B cell (primary cell): ENCODE data around the gene AGRP. TPM values are rescaled to one million over a fixed set of nuclear protein-coding genes. Genes with fewer than 3 reads are reported as not detected.
A peak's percentile ranks its signal among the peaks of the same experiment; 100 is the strongest.

ENCODE experiments used
- ATAC-seq: fragments of 200-7000 bp; cut with Tn5 transposase; one replicate; pipeline ENCODE4 v1.10.0; 2021; ENCODE audit warnings: low read depth, mild to moderate bottlenecking, moderate number of reproducible peaks, moderate library complexity
- CTCF ChIA-PET: fragments of 350-600 bp; sonication (Branson Sonifier 250); formaldehyde crosslinking; loops from one replicate; lab custom pipeline; 2021; ENCODE audit warnings: antibody characterized with exemption, inconsistent platforms; lab: Charles Lee
- POLR2A ChIA-PET: fragments of 350-600 bp; sonication (Branson Sonifier 250); formaldehyde crosslinking; loops from one replicate; lab custom pipeline; 2021; ENCODE audit warnings: antibody characterized with exemption; lab: Charles Lee
- DNase-seq: peaks from one replicate; pipeline ENCODE4 v3.0.0; 2013
- H2AFZ ChIP-seq: 2 replicates; pipeline ENCODE4 v1.6.1; 2012; ENCODE audit warnings: mild to moderate bottlenecking, low read depth, low read length; ENCODE audit not compliant: insufficient read depth, poor library complexity, severe bottlenecking
- H3K27ac ChIP-seq, 2 donors: 1 replicate in 1 of 2; 2 replicates in 1 of 2; pipeline ENCODE4 v1.5.1; 2012 to 2013; ENCODE audit warnings: low read length in 2 of 2, mild to moderate bottlenecking in 2 of 2, moderate library complexity in 1 of 2
- H3K27me3 ChIP-seq, 4 experiments: fragments of 200-600 bp in 1 of 4; sonication (generic) in 1 of 4; replicated peaks in 1 of 4; 1 replicate in 2 of 4; 2 replicates in 2 of 4; pipeline versions ENCODE4 v1.6.1 to v1.7.0; 2013 to 2016; ENCODE audit warnings: low read length in 3 of 4, mild to moderate bottlenecking in 2 of 4, mixed read lengths in 1 of 4, moderate library complexity in 1 of 4; ENCODE audit not compliant: insufficient read depth in 4 of 4, control insufficient read depth in 3 of 4; ENCODE audit errors: control extremely low read depth in 1 of 4
- H3K36me3 ChIP-seq, 2 experiments: replicated peaks in 1 of 2; 1 replicate in 1 of 2; 2 replicates in 1 of 2; pipeline versions ENCODE4 v1.6.1 to v1.7.1; 2013; ENCODE audit warnings: low read length in 1 of 2; ENCODE audit not compliant: insufficient read depth in 2 of 2, control insufficient read depth in 1 of 2; ENCODE audit errors: control extremely low read depth in 1 of 2, extremely low read depth in 1 of 2
- H3K4me1 ChIP-seq, 2 donors: fragments of 200-600 bp in 1 of 2; sonication (generic) in 1 of 2; 1 replicate in 1 of 2; 2 replicates in 1 of 2; pipeline versions ENCODE4 v1.5.1 to v1.6.1; 2013 to 2017; ENCODE audit warnings: low read length in 2 of 2; ENCODE audit not compliant: control insufficient read depth in 2 of 2, insufficient read depth in 2 of 2
- H3K4me2 ChIP-seq: replicated peaks from 2 replicates; pipeline ENCODE3; 2012; ENCODE audit warnings: mild to moderate bottlenecking, low read depth, low read length; ENCODE audit not compliant: poor library complexity, severe bottlenecking
- H3K4me3 ChIP-seq, 5 experiments: fragments of 200-600 bp in 1 of 5; sonication (generic) in 1 of 5; 1 replicate in 3 of 5; 2 replicates in 2 of 5; pipeline versions ENCODE4 v1.5.1 to v1.7.0; 2011 to 2016; ENCODE audit warnings: low read length in 4 of 5, mild to moderate bottlenecking in 4 of 5, low read depth in 2 of 5, control low read depth in 1 of 5, moderate library complexity in 1 of 5; ENCODE audit not compliant: insufficient read depth in 1 of 5; ENCODE audit errors: control extremely low read depth in 1 of 5, extremely low read depth in 1 of 5
- H3K79me2 ChIP-seq: fragments of 200-600 bp; sonication (generic); one replicate; pipeline ENCODE4 v1.6.0; 2016; ENCODE audit warnings: low read length; ENCODE audit not compliant: control insufficient read depth, insufficient read depth
- H3K9ac ChIP-seq: fragments of 200-600 bp; sonication (generic); 2 replicates; pipeline ENCODE4 v1.6.1; 2017; ENCODE audit warnings: mild to moderate bottlenecking, low read length, moderate library complexity
- H3K9me3 ChIP-seq, 3 donors: one replicate each; pipeline versions ENCODE4 v1.6.1 to v1.7.1; 2013; ENCODE audit warnings: low read length in 2 of 3; ENCODE audit not compliant: control insufficient read depth in 2 of 3, insufficient read depth in 1 of 3; ENCODE audit errors: control extremely low read depth in 1 of 3
- H4K20me1 ChIP-seq: 2 replicates; pipeline ENCODE4 v1.6.0; 2012; ENCODE audit warnings: mild to moderate bottlenecking, low read length; ENCODE audit not compliant: insufficient read depth, control insufficient read depth, poor library complexity, severe bottlenecking
- H3K27ac Mint-ChIP-seq: one replicate; pipeline ENCODE4 v1.8.0; 2021; ENCODE audit warnings: mixed read lengths
- H3K27me3 Mint-ChIP-seq: one replicate; pipeline ENCODE4 v1.8.0; 2021; ENCODE audit warnings: mixed read lengths
- H3K4me1 Mint-ChIP-seq: one replicate; pipeline ENCODE4 v1.8.0; 2021; ENCODE audit warnings: mixed read lengths
- H3K4me3 Mint-ChIP-seq: one replicate; pipeline ENCODE4 v1.8.0; 2021; ENCODE audit warnings: mixed read lengths
- H3K9me3 Mint-ChIP-seq: one replicate; pipeline ENCODE4 v1.8.0; 2022; ENCODE audit warnings: mixed read lengths; ENCODE audit not compliant: insufficient read depth
- CTCF ChIP-seq: fragments of 200-600 bp; IDR thresholded peaks from one replicate; pipeline ENCODE4 v1.8.0; 2022; ENCODE audit warnings: antibody characterized with exemption, mild to moderate bottlenecking
- EZH2 ChIP-seq: IDR thresholded peaks from 2 replicates; pipeline ENCODE4 v1.6.1; 2012; ENCODE audit warnings: borderline replicate concordance, low read depth, mild to moderate bottlenecking, moderate library complexity, low read length; ENCODE audit not compliant: insufficient read depth, poor library complexity, severe bottlenecking
- WGBS: methylation state at CpG from one replicate; pipeline ENCODE4 v1.1.5; 2013; ENCODE audit warnings: missing lambda C conversion rate; ENCODE audit not compliant: insufficient coverage; 5-methylcytosine and 5-hydroxymethylcytosine counted together
- intact Hi-C: fragments of 100-400 bp; cut with micrococcal nuclease; formaldehyde crosslinking; loops from one replicate; pipeline ENCODE4 v1.10.0; 2022
- polyA plus RNA-seq: library from polyadenylated mRNA; depleted of rRNA; stranded (reverse); fragments of >200 nt; gene quantifications from 2 replicates; pipeline ENCODE4 v1.2.3, GENCODE V29; 2012
- total RNA-seq, 2 donors: library from RNA; stranded (reverse); fragments of 120-200 nt in 1 of 2; gene quantifications; 1 replicate in 1 of 2; 2 replicates in 1 of 2; pipeline versions ENCODE4 v1.2.3 to v1.2.4, GENCODE V29; 2013 to 2022

The AGRP gene
- total and polyA plus RNA-seq, 2 donors (not counting 1 experiment from before 2014, with no cell fraction given) = not detected

DNA sequence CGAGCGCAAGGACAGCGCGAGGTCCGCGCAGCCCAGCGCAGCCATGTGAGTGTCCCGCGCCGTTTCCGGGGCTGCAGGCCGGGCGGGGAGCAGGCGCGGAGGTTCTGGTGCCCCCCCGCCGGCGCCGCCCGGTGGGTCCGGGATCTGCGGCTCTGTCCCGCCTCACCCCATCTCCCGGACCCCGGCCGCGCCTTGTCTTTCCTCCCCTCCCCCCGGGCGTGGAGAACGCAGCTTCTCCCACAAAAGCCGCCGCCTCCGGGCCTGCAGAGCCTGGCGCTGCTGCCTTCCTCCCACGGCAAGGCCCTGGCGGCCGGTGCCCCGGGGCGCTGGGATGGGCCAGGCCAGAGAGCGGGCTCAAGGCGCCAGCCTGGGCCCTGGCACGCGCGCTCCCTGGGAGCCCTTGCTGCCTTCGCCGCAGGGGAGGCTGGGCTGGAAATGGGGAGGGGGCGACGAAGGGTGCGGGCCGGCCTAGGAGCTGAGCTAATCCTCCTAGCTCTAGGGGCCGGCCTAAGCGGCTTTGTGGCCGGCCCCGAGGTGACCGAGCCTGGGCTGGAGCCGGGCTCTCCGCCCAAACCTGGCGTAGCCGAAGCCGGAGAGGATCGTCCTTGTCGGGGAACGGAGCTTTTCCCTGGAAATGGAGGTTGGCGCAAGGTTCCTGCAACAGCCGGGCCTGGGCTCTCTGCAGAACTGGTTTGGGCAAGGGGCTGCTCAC lies 45.7 kb upstream of the AGRP start:
- Histone ChIP-seq H2AFZ (peak overlapping the region; percentile 45), H3K9me3 (no peaks in the 10 kb centered on the region), H3K36me3 (peaks cover 0 to 6% of the 10 kb centered on the region in 2 experiments), H3K79me2 (peaks cover 70% of the 10 kb centered on the region), H3K9ac (peak overlapping the region; percentile 89), H4K20me1 (peaks cover 21% of the 10 kb centered on the region), H3K27me3 (no peaks in the 10 kb centered on the region), H3K27ac (peak overlapping the region; percentile 96 to 100), H3K4me3 (peak overlapping the region; percentile 65 to 92 (median 84)), H3K4me2 (peak overlapping the region; percentile 96), H3K4me1 (peaks cover 28 to 62% of the 10 kb centered on the region in 2 donors)
- TF ChIP-seq EZH2 (no peak), CTCF (no peak)
- Mint-ChIP-seq H3K9me3 (no peaks in the 10 kb centered on the region), H3K27me3 (no peaks in the 10 kb centered on the region), H3K4me1 (peaks cover 61% of the 10 kb centered on the region), H3K4me3 (peak overlapping the region; percentile 95), H3K27ac (peak overlapping the region; percentile 98)
- CTCF ChIA-PET = interaction anchor here (0.6 to 12.8 kb wide), 11 partner anchors 8 to 116 kb away, joined by 3 to 178 read pairs (median 7); partner anchors contain the start of genes ATP6V0D1, CARMIL2 and CTCF
- POLR2A ChIA-PET = interaction anchor here (0.5 to 10.2 kb wide), 16 partner anchors 8 to 406 kb away, joined by 3 to 83 read pairs (median 6); partner anchors contain the start of genes ACD, ATP6V0D1, CARMIL2 and CTCF
- intact Hi-C loops = loop anchor here (1.0 to 10.0 kb wide), 3 partner anchors 8 to 276 kb away; partner anchors contain the start of genes RANBP10 and TSNAXIP1
- DNase-seq (no peak), ATAC-seq (peak; percentile 7)
- WGBS = under 1% methylated on average over 64 of the region's 65 CpGs
